T-helper 2 cell (primary cell): ENCODE measurements around the gene IFRD1.

Experiments
- DNase-seq, 5 experiments: peaks; one replicate each; pipeline versions ENCODE4 v3.0.0 to v3.0.0-alpha.2; 2012 to 2022

Gene IFRD1

DNA sequence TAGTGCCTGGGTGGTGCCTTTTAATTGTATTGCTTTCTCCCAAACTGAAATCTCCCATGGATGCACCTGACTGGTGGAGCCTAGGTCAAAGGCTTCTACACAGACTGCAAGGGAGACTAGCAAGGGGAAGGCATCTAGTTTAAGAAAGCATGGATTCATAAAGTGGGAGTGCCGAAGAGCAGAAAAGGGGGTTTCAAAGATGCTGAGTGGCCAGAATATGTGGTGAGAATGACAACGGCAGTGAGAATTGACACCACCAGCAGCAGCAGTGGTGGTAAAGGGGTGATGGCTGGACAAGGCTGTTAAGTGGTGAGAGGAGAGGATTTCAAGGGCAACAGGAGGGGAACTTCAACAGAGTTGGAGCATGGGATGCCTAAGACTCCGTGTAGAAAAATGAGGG, 67.2 kb downstream of the IFRD1 start:
- no peak for DNase-seq

DNA sequence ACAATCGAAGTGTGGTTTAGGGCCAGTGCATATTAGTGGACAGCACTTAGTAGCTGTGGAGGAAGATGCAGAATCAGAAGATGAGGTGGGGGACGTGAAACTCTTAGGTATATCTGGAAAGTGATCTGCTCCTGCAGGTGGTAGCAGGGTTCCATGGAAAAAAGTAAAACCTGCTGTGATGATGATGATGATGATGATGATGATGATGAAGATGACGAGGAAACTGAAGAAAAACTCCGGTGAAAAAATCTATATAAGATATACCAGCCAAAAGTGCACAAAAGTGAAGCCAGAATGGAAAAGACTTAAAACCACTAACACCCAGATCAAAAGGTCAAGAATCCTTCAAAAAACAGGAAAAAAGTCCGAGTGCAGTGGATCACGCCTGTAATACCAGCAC, 70.5 kb downstream of the IFRD1 start:
- no peak for DNase-seq

DNA sequence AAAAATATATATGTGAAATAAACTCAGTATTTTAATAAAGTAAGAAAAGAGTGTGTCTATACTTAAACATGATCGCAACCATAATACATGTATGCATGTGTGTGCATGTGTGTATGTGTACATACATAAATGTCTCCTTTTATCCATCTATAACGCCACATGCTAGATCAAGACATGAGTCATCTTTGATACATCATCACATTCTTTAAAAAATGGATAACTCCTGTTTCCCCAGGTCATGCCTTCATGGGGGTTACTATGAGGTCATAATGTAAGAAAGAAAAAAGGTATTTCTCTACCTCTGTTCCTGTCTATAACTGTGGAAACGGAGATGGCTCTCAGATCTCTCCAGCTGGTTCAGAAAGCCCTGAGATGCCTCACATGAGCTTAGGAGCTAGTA, 71.7 kb downstream of the IFRD1 start:
- DNase-seq: no peak

DNA sequence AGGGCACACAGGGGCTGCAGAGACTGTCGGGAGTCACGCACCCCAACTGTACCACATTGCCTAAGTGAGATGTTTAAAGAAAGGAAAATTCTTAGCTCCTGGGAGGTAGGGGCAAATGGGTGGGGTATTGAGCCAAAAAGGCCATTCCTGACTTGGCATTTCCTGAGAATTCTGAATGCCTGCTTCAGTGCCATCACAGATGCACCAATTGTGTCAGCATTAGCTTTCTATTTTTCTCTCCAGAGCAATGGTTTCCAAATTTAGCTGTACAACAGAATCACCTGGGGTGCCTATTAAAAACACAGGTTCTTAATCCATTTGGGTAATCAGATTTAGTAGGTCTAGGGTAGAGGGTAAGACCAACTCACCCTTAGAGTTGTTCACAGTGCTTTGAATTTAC, 73.6 kb downstream of the IFRD1 start:
- DNase-seq: no peak
